ENCODE measurements around the gene THADA.
"Not testable (repeated sequence)": the region's sequence is repeated elsewhere in the genome, so short reads cannot be mapped to it uniquely, and the experiment has no call there.

The THADA gene

DNA sequence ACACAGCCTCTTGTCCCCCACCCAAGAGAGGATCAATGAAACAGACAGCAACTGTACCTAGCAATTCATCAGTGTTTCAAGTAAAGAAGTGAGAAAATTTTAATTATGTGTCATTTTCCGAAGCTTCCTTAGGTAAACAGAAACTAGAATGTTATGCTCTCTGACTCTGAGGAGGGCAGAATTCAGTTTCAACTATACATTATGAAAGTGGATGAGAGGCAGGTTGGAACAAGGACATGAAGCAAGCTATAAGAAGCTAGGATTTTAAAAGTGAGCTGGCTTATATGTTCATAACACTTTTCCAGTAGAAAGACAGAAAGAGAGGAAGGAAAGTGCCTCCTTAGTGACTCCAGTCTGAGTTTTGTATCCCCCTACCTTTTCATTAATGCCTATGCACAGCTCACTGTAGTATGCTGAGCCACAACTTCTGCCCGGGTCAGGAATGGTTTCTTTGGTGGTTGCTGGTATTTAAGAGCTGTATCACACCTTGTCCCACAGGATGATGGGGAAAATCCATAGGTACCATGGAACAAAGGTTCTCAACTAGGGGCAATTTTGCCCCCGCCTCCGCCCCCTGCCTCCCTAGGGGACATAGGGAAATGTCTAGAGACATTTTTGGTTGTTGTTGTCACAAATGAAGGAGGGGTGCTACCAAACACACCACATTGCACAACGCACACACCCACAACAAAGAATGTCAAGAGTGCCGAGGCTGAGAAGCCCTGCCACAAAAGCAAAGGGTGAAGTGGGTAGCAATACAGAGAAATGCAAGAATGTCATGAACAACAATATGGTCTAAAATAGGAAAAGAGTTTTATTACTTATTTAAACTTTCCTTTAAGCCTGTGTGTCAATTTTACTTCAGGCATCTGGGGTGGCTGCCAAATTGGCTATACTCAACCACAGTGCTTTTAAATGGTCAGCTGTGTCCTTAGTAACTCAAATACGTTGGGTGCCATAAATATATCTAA, 208.5 kb downstream of the THADA start:
- no peak for DNase-seq (ENCODE audit: low read depth)

DNA sequence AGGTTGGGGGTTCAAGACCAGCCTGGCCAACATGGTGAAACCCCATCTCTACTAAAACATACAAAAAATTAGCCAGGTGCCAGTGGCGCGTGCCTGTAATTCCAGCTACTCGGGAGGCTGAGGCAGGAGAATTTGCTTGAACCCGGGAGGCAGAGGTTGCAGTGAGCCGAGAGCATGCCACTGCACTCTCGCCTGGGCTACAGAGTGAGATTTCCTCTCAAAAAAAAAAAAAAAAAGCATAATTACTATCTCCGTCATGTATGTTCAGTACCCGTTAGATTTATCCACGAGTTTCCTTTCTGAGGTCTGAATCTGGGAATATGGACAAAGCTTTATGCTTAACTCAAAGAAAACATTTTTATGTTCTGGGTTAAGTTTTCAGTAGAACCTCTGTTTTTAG, 209.2 kb downstream of the THADA start:
- not testable (repeated sequence) for DNase-seq (ENCODE audit: low read depth)

DNA sequence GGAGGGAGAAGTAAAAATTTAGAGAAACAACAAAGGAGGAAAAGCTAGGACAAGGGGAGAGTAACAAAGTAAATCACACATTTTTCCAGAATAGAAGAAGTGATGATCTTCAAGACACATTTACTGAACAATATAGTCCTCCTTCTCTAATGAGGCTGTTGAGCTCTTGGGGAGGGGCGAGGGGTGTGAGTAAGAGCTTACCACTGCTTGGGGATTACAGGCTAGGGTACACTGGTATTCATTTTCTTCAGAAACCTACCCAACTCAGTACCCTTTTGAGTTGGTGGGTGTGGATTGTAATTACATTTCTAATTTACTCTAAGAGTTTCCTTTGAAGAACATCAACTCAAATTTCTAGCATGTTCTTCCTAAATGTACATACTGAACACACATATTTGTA, 211.7 kb downstream of the THADA start:
- DNase-seq (ENCODE audit: low read depth), result no peak

DNA sequence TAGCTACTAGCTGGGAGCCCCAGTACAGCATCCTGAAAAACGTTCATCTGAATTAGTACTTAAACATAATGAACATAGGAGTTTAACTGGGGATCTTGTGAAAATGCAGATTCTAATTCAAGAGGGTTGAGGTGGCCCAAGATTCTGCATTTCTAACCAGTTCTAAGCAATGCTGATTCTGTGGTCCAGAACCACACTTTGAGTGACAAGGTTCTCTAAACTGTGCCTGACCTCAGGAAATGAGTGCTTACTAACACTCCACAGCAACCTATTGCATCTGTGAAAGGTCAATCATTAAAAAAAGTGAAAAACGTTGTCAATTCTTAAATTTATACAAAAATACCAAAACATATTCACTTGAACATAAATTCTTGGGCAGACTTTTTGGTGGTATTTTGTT, 212.3 kb downstream of the THADA start:
- DNase-seq (ENCODE audit: low read depth), result no peak

DNA sequence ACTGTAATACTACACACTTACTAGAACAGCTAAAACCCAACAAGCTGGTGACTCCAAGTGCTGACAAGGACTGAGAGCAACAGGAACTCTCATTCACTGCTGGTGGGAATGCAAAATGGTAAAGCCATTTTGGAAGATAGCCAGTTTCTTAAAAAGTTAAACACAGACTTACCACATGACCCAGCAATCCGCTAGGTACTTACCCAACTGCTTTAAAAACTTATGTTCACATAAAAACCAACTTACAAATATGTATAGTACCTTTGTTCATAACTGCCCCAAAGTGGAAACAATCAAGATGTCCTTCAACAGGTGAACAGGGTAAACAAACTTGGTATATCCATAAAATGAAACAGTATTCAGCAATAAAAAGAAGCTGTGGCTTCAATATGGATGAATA, 216.3 kb downstream of the THADA start:
- DNase-seq (ENCODE audit: low read depth), result no peak

DNA sequence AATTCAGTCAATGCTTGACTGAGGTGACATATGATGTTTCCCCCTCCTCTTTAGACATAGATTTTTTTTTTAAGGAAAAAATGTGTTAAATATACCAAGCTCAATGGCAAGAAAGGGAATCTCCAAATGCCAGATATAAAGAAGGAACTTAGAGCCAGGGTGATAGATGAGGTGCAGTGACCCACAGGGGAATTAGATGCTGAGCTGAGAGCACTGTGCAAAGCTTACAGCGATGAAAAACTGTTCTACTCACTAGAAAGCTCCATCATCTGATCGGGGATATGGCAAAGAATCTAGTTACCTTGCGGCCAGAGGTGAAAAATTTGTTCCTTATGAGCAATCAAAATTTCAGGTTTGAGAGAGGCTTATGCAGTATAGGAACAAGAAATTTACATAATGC, 218.5 kb downstream of the THADA start:
- no peak for DNase-seq (ENCODE audit: low read depth)

DNA sequence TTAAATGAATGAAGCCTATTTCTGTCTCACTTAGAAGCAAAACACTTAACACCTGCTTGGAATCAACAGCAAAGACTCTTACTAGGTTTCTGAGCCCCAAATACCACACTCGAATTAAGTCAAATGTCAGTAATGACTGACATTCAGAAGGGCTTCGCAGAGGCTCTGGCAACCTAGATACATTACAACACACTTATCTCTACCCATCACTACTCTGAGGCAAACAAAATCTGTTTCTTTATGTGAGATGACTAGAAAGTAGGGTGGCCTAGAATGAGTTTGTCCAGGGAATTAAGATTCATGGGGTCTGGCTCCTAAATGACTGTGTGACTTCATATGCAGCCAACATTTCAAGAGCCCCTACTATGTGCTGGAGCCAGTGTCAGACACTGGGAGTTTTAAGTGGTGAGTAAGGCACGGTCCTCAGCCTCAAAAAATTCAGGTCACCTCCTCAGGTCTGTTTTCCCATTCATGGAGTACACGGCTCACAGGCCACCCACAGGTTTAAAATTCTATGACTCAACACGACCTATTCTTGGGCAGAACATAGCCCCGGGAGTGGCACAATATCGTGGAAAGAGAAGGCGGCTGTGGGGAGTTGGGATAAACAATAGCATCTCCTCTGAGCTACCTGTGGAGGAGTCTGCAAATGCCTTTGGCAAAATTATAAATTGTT, 219.2 kb downstream of the THADA start:
- no peak for DNase-seq (ENCODE audit: low read depth)

DNA sequence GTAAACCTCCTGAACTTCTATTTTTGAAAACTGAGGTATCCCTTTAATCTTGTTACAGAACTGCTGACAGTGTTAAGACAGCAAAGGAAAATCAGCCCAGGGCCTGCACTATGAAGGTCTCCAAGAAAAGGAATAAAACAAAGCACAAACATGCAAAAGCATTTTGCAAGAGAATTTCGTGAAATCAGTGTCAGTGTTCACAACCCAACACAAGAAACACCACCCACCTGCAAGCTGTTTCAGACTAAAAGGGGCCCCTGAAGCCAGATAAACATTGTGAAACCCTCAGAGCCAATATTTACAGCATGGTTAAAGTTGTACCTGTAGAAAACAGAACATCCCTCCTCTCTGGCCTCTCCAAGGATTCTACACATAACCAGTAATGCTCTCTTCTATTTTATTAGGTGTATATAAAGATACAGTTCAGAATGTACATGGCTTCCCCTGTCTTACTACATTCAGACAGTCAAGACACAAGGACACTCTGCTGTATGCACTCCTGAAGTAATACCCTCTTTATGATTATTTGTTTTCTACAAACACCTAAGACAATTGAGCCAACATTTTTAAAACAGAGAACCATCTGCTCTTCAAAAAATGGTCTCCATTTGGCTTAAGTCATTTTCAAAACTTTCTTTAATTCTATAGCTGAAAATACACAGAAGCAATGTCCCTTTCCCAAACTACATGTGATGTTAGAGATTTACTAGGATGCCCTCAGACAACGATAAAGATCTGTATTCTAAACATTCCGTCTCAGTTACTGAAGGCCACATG, 219.9 kb downstream of the THADA start:
- DNase-seq (ENCODE audit: low read depth), result no peak

DNA sequence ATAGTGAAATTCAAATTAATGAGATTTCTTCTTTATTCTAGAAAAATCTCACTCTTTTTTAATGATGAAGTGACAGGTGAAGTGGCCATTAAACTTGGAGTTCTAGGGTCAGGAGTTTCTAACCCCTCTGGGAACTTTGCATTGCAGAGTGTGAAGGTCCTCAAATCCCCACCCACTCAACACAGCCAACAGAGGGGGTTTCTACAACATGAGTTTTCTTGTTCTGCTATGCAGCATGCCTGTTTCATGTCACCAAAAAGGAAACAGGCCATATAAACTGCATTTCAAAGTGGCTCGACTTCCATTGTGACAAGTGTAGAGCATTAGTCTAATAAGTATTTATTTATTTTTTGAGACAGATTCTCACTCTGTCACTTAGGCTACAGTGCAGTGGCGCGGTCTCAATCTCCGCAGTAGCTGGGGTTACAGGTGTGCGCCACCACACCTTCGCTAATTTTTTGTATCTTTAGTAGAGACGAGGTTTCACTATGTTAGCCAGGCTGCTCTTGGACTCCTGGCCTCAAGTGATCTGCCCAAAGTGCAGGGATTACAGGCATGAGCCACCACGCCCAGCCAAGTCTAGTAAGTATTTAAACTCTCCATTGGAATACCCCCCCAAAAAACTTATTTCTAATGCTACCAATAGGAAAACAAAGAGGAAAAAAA, 223.3 kb downstream of the THADA start:
- DNase-seq (ENCODE audit: low read depth), result no peak

DNA sequence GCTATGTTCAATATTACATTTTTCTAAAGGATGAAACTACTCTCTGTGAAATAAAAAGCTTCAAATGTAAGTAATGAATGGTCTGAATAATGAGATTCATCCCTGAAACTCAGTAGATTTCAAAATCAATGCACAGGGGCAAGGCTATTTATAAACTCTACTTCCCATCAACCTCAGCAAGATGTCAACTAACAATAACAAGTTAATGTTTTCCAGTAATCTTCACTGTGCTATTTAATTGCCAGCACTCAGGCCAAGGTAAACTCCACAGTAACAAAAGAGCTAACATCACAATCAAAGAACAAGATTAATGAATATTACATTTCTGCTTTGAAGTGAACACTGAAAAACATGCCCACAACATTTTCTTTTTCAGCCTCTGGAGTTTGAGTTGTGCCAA, 225.1 kb downstream of the THADA start:
- no peak for DNase-seq (ENCODE audit: low read depth)

DNA sequence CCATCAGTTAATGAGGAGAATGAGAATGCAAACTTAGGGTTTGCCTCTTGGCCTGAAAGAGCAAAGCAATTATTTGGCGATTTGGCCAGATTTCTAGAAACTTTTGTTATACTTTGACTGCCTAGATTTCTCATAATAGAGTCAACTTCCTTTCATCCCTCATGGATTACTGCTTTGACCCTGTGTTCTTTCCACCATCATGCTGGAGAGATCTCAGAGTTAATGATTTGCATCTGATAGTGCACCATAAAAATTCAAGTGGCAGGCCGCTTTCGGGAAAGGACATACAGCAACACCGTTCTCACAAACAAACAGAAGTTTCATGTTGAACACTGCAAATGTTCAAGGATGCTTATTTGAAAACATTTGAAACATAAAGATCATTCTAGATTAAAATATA, 225.7 kb downstream of the THADA start:
- DNase-seq (ENCODE audit: low read depth), result no peak

DNA sequence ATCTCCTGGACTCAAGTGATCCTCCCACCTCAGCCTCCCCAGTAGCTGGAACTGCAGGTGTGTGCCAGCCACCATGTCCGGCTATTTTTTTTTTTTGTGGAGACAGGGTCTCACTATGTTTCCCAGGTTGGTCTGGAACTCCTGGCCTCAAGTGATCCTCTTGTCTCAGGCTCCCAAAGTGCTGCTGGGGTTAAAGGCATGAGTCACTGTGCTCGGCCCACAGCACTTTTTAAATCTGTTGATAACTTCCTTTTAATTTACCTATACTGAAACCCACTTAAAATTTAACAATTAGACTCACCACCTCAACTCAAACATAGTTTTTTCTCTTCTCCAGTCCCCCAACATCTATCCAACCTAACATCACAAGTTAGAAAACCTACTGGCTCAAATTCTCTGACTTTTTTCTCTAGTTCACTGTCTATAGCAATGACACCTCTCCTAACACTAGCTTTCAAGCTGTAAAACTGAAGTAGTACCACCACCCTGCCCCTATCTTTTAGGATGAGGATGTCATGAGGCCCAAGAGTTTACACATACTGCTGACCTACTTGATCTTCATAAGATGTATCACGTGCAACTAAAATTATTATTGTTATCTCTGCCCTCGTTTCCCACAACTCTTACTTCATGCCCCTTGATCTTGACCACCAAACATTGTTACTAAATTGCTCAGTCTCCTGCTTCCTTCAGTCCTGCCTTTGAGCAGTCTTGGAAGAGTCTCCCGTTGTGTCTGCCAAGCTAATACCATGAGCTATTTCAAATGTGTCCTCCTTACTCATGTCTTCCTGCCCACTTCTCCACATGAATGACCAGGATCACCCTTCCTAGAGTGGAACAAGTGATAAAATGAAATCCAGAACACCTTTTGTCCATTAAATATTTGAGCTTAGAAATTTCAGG, 227.1 kb downstream of the THADA start:
- DNase-seq (ENCODE audit: low read depth), result no peak

DNA sequence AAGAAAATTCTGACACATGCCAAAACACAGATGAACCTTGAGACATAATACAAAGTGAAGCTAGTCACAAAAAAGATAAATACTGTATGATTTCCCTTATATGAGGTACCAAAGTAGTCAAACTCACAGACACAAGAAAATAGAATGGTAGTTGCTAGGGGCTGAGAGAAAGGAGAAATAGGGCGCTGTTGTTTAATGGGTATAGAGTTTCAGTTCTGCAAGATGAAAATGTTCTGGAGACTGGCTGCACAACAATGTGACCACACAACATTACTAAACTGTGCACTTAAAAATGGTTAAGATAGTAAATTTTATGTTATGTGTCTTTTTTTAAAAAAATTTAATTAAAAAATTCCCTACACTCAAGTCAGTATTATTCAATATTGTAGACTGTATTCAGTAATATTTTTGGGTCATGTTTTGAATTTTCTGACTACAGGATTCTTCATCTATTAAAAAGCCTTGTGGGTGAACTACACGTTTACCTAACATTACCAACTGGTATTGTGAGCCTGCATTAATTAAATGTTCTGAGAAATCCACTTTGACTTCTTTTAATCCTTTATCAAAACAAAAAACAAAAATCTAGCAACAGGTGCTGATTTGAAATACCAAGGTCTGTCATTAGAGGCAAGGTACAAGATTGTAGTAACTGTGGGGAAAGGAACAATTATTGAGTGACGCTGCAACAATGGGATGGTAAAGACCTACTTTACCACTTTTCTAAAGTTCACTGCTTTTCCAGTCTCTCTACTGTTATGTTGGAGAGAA, 228.6 kb downstream of the THADA start:
- DNase-seq (ENCODE audit: low read depth), result no peak

DNA sequence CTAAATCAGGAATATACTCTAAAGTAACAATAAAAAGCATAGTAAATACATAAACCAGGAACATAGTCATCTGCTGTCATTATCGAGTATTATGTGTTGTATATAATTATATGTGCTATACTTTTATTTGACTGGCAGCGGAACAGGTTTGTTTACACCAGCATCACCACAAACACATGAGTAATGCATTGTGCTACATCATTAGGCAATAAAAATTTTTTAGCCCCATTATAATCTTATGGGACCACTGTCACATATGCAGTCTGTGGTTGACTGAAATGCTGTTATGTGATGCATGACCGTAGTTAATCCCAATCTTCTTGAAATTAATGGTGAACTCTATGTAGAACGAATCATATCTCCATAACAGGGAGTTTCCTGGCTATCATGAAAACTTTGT, 232.7 kb downstream of the THADA start:
- DNase-seq (ENCODE audit: low read depth), result no peak

DNA sequence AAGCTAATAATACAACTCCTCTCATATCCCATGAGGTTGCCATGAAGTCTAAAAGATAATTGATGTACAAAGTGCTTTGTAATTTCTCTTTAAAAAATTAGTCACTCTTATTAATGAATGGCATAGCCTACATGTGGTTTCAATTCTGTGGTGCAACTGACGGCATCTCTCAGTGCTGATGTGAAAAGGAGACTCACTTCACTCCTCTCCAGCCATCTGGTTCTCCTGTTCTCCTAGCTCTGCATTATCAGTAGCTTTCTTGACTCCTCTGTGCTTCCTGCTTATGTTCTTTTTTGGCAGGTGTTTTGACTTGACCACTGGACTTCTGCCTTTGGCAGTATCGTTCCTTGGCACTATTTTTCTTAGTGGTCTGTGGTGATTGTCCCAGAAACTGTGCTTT, 234.6 kb downstream of the THADA start:
- DNase-seq (ENCODE audit: low read depth), result no peak

DNA sequence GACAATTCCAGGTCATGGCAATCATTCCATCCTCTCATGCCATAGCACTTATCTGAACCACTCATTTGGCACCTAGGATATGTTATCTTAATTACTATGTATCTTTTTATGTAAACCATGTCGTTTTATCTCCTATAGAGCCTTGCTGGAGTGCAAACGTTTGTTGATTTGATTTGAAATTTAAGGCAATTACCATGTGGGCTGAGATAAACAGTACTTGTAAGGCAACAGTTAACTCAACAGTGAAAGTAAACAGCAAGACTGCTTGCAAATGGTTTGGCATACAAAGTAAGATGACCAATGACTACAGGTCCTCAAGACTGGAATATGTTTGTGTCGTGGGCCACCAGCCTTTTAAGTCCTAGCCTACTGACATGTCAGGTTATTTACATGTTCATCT, 235.7 kb downstream of the THADA start:
- no peak for DNase-seq (ENCODE audit: low read depth)

DNA sequence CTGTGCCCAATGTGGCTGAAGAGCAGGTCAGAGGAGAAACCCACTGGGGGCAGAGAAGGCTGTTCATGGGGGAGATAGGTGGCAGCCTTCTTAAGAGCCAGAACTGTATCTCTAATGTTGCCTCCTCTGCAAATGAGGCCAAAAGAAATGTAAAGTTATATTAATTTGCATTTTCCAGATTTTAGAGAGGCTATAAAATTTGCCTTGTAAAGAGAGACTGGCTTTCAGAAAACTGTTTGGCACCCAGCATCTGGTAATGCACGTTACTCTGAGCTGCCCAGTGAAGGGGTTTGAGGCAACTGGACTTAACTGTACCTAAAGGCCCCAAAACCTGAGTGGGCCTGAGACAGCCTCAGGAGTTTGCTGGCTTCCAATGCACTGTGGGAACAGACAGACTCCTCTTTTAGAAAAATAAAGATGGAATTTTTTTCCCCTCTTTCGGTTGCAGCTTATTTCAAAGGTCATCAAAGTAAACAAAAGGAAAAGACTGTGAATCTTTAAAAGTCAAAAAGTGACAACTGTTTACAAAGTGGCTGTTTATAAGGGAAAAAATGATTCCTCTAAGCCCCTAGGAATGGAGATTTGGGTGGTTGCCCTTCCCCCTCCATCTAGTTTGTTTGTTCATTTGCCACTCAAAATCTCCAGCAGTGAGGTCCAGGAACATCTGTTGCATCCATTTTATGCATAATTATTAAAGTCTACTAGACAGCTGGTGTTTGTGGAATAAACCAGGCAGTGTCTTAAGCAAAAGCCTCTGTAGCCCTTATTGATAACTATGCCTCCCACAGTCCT, 237.2 kb downstream of the THADA start:
- DNase-seq (ENCODE audit: low read depth), result no peak

DNA sequence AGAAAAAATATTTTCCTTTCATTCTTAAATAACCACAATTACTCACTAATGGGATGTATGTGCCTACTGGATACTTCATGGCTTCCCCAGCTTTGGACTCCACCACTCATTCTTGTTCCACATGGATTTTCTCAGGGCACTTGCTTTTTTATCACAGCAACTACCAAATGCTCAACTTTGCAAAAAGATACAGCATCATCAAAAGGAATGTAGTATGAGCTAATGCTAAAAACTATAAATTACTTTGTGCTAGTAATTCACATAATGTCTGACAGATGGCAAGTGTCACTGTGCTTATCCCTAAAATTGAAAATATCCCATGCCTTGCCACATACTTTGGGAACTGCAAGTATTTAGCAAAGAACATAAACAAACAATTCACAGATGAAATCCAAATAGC, 239.1 kb downstream of the THADA start:
- no peak for DNase-seq (ENCODE audit: low read depth)

DNA sequence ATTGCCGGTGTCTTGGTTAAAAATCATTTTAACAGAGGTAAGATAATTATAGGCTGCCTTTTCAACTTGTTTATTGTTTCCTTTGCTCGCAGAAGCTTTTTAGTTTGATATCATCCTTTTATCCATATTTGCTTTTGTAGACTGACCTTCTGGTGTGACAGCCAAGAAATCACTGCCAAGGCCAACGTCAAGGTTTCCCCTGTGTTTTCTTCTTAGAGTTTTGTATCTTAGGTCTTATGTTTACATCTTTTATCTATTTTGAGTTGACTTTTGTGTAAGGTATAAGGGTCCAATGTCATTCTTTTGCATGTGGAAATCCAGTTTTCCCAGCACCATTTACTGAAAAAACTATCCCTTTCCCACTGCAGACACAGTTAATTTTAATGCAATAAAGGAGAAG, 240.4 kb downstream of the THADA start:
- no peak for DNase-seq (ENCODE audit: low read depth)

DNA sequence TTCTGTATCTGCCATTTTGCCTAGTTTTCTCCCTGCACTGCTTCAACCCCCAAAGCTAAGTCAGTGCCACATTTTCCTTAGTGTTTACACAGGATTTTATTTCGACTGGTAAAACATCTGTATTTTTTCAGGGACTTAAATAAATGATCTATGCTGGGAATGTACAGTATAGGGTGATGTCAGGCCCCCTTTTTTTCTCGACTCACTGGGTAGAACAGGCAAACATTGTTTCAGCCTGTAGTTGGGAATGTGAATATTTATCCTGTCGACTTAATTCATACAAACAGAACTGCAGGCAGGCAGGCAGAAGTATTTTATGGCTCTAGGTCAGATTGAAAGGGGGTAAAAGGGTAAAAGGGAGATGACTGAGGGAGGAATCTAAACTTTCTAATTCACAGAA, 245.9 kb downstream of the THADA start:
- no peak for DNase-seq (ENCODE audit: low read depth)
